Lower lobe of right lung (tissue), 2 donors: ENCODE data around the gene TMEM158. TPM values are rescaled to one million over a fixed set of nuclear protein-coding genes. Genes with fewer than 3 reads are reported as not detected.

Experiments used
- ATAC-seq, 2 donors: fragments of 200-7000 bp; cut with Tn5 transposase; one replicate each; pipeline ENCODE4 v1.9.1; 2020 to 2022; ENCODE audit warnings: mild to moderate bottlenecking in 2 of 2, moderate library complexity in 2 of 2
- DNase-seq: peaks from one replicate; pipeline ENCODE4 v3.0.0-alpha.2; 2020
- H3K27ac ChIP-seq: fragments of 200-600 bp; one replicate; pipeline ENCODE4 v1.8.0; 2022
- H3K27me3 ChIP-seq: fragments of 200-600 bp; one replicate; pipeline ENCODE4 v1.8.0; 2022; ENCODE audit warnings: low read depth
- H3K36me3 ChIP-seq: fragments of 200-600 bp; one replicate; pipeline ENCODE4 v1.8.0; 2022; ENCODE audit warnings: mild to moderate bottlenecking
- H3K4me1 ChIP-seq: fragments of 200-600 bp; one replicate; pipeline ENCODE4 v1.8.0; 2022
- H3K4me3 ChIP-seq: fragments of 200-600 bp; one replicate; pipeline ENCODE4 v1.8.0; 2022; ENCODE audit warnings: mild to moderate bottlenecking
- H3K9me3 ChIP-seq: fragments of 200-600 bp; one replicate; pipeline ENCODE4 v1.8.0; 2022
- CTCF ChIP-seq: fragments of 200-600 bp; IDR thresholded peaks from one replicate; pipeline ENCODE4 v1.8.0; 2022; ENCODE audit warnings: antibody characterized with exemption, mild to moderate bottlenecking
- intact Hi-C: fragments of 100-400 bp; cut with DNase I; formaldehyde crosslinking; loops from one replicate; pipeline ENCODE4 v1.11.0; 2022
- long read RNA-seq: library from polyadenylated mRNA; unstranded; transcript quantifications from one replicate; pipeline ENCODE4 v2.0.0, GENCODE V29; 2021
- total RNA-seq: library from RNA; stranded (reverse); fragmentation: NEBNext Ultra II Directional; extraction: Animal tissue kit (Norgen Biotek cat#: 25700); gene quantifications from one replicate; pipeline ENCODE4 v1.2.1, GENCODE V29; 2021
- donor health status: DM: no; HTN: yes; CAD: no; lungs with severe emphysema.

TMEM158 gene
- 0.80 TPM for total RNA-seq
- long read RNA-seq, partial matches to known transcripts = 0 of 1 reads
- long read RNA-seq, other reads (novel, unspliced or antisense) = 0 of 1 reads

GRCh38 chr3:45226206-45226915 lies at the start of gene TMEM158:
Gene TMEM158, minus strand, starts transcription at chr3:45226287. Its CDS starts 260 bp downstream, at chr3:45226027.
- TF ChIP-seq CTCF = no peak
- intact Hi-C loops = no loop called here
- H3K9me3 ChIP-seq = no peaks in the 10 kb centered on the region
- H3K4me3 ChIP-seq = peak within 1 kb of the TSS; percentile 54
- H3K36me3 ChIP-seq = no peaks in the 10 kb centered on the region
- peaks cover 46% of the 10 kb centered on the region for H3K27me3 ChIP-seq
- no peak within 1 kb of the TSS for H3K27ac ChIP-seq
- DNase-seq = peak; percentile 87
- H3K4me1 ChIP-seq = peaks cover 8% of the 10 kb centered on the region
- peak; percentile 93 to 96 for ATAC-seq

GRCh38 chr3:45275006-45275704 lies 49.1 kb upstream of the TMEM158 start:
- no peak for ATAC-seq
- no peak overlapping the region for H3K4me3 ChIP-seq
- no peaks in the 10 kb centered on the region for H3K27me3 ChIP-seq
- H3K9me3 ChIP-seq = peaks cover 14% of the 10 kb centered on the region
- no peaks in the 10 kb centered on the region for H3K4me1 ChIP-seq
- H3K27ac ChIP-seq = no peak overlapping the region
- H3K36me3 ChIP-seq = no peaks in the 10 kb centered on the region
- no peak for TF ChIP-seq CTCF
- no peak for DNase-seq
- intact Hi-C loops = no loop called here

GRCh38 chr3:45273681-45274515 lies 47.8 kb upstream of the TMEM158 start:
- Histone ChIP-seq H3K36me3 (no peaks in the 10 kb centered on the region), H3K4me1 (no peaks in the 10 kb centered on the region), H3K4me3 (no peak overlapping the region), H3K9me3 (peaks cover 9% of the 10 kb centered on the region), H3K27ac (no peak overlapping the region), H3K27me3 (no peaks in the 10 kb centered on the region)
- no peak for TF ChIP-seq CTCF
- DNase-seq = no peak
- no peak for ATAC-seq
- intact Hi-C loops = no loop called here

GRCh38 chr3:45272828-45273470 lies 46.9 kb upstream of the TMEM158 start:
- Histone ChIP-seq H3K27ac (no peak overlapping the region), H3K4me1 (no peaks in the 10 kb centered on the region), H3K36me3 (no peaks in the 10 kb centered on the region), H3K27me3 (no peaks in the 10 kb centered on the region), H3K9me3 (peaks cover 9% of the 10 kb centered on the region), H3K4me3 (no peak overlapping the region)
- DNase-seq = no peak
- no peak for ATAC-seq
- intact Hi-C loops = no loop called here
- TF ChIP-seq CTCF = no peak
